Measurements from ENCODE around the gene PIM3. TPM values are rescaled to one million over a fixed set of nuclear protein-coding genes. Genes with fewer than 3 reads are reported as not detected.

Gene PIM3
- total and polyA plus RNA-seq, 10 of the 15 experiments (the other 5 are each of a cell fraction or from before 2014, with no cell fraction given), result 0.31 to 60.8 (median 12.4) TPM

DNA sequence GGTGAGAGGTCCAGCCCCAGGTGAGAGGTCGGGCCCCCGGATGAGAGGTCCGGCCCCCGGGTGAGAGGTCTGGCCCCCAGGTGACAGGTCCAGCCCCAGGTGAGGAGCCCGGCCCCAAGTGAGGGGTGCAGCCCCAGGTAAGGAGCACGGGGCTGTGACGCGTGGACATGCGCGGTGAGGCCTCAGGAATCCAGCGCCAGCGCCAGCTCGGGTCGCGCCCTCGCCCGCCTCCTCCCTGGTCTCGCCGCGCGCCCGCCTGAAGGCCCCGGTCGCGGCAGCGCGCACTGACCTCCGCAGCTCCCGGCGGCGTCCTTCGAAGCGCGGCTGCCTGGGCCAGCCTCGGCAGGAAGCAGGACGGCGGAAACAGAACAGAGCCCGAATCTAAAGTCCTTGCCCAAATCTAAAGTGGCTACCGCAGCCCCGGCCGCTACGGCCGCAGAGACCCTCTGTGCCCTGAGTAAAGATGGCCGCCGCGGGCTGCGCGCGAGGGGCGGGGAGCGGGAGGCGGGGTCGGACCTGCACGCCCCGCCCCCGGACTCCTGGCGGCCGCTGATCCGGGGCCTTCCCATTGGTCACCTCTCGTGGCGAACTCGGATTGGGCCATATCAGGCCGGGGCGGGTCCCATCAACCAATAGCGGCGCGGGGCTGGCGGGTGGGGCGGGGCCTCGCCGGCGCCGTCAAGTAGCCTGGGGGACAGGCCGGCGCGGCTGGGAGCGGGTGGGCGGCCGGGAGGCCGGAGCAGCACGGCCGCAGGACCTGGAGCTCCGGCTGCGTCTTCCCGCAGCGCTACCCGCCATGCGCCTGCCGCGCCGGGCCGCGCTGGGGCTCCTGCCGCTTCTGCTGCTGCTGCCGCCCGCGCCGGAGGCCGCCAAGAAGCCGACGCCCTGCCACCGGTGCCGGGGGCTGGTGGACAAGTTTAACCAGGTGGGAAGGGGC is 42.3 kb upstream of the PIM3 start, which contains the start of the genes ALG12 and CRELD2 (continued):
- TF ChIP-seq, protein P1, sequence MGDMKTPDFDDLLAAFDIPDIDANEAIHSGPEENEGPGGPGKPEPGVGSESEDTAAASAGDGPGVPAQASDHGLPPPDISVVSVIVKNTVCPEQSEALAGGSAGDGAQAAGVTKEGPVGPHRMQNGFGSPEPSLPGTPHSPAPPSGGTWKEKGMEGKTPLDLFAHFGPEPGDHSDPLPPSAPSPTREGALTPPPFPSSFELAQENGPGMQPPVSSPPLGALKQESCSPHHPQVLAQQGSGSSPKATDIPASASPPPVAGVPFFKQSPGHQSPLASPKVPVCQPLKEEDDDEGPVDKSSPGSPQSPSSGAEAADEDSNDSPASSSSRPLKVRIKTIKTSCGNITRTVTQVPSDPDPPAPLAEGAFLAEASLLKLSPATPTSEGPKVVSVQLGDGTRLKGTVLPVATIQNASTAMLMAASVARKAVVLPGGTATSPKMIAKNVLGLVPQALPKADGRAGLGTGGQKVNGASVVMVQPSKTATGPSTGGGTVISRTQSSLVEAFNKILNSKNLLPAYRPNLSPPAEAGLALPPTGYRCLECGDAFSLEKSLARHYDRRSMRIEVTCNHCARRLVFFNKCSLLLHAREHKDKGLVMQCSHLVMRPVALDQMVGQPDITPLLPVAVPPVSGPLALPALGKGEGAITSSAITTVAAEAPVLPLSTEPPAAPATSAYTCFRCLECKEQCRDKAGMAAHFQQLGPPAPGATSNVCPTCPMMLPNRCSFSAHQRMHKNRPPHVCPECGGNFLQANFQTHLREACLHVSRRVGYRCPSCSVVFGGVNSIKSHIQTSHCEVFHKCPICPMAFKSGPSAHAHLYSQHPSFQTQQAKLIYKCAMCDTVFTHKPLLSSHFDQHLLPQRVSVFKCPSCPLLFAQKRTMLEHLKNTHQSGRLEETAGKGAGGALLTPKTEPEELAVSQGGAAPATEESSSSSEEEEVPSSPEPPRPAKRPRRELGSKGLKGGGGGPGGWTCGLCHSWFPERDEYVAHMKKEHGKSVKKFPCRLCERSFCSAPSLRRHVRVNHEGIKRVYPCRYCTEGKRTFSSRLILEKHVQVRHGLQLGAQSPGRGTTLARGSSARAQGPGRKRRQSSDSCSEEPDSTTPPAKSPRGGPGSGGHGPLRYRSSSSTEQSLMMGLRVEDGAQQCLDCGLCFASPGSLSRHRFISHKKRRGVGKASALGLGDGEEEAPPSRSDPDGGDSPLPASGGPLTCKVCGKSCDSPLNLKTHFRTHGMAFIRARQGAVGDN (IDR thresholded peaks at IDR 0.05), result peak; percentile 46; the same call in 1 of the 2 replicates
- TF ChIP-seq, protein P2, sequence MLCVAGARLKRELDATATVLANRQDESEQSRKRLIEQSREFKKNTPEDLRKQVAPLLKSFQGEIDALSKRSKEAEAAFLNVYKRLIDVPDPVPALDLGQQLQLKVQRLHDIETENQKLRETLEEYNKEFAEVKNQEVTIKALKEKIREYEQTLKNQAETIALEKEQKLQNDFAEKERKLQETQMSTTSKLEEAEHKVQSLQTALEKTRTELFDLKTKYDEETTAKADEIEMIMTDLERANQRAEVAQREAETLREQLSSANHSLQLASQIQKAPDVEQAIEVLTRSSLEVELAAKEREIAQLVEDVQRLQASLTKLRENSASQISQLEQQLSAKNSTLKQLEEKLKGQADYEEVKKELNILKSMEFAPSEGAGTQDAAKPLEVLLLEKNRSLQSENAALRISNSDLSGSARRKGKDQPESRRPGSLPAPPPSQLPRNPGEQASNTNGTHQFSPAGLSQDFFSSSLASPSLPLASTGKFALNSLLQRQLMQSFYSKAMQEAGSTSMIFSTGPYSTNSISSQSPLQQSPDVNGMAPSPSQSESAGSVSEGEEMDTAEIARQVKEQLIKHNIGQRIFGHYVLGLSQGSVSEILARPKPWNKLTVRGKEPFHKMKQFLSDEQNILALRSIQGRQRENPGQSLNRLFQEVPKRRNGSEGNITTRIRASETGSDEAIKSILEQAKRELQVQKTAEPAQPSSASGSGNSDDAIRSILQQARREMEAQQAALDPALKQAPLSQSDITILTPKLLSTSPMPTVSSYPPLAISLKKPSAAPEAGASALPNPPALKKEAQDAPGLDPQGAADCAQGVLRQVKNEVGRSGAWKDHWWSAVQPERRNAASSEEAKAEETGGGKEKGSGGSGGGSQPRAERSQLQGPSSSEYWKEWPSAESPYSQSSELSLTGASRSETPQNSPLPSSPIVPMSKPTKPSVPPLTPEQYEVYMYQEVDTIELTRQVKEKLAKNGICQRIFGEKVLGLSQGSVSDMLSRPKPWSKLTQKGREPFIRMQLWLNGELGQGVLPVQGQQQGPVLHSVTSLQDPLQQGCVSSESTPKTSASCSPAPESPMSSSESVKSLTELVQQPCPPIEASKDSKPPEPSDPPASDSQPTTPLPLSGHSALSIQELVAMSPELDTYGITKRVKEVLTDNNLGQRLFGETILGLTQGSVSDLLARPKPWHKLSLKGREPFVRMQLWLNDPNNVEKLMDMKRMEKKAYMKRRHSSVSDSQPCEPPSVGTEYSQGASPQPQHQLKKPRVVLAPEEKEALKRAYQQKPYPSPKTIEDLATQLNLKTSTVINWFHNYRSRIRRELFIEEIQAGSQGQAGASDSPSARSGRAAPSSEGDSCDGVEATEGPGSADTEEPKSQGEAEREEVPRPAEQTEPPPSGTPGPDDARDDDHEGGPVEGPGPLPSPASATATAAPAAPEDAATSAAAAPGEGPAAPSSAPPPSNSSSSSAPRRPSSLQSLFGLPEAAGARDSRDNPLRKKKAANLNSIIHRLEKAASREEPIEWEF (IDR thresholded peaks at IDR 0.05; ENCODE audit: insufficient replicate concordance, low read depth, low read length), result no peak
- TF ChIP-seq, protein P3, sequence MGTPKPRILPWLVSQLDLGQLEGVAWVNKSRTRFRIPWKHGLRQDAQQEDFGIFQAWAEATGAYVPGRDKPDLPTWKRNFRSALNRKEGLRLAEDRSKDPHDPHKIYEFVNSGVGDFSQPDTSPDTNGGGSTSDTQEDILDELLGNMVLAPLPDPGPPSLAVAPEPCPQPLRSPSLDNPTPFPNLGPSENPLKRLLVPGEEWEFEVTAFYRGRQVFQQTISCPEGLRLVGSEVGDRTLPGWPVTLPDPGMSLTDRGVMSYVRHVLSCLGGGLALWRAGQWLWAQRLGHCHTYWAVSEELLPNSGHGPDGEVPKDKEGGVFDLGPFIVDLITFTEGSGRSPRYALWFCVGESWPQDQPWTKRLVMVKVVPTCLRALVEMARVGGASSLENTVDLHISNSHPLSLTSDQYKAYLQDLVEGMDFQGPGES (IDR thresholded peaks at IDR 0.05), result peak; percentile 67
- TF ChIP-seq, protein P4, sequence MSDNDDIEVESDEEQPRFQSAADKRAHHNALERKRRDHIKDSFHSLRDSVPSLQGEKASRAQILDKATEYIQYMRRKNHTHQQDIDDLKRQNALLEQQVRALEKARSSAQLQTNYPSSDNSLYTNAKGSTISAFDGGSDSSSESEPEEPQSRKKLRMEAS (IDR thresholded peaks at IDR 0.05; ENCODE audit: low read depth, low read length), result 0 out of 2 replicates have a peak, but pooled peaks have one; percentile 28
- TF ChIP-seq, protein P5, sequence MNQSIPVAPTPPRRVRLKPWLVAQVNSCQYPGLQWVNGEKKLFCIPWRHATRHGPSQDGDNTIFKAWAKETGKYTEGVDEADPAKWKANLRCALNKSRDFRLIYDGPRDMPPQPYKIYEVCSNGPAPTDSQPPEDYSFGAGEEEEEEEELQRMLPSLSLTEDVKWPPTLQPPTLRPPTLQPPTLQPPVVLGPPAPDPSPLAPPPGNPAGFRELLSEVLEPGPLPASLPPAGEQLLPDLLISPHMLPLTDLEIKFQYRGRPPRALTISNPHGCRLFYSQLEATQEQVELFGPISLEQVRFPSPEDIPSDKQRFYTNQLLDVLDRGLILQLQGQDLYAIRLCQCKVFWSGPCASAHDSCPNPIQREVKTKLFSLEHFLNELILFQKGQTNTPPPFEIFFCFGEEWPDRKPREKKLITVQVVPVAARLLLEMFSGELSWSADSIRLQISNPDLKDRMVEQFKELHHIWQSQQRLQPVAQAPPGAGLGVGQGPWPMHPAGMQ (IDR thresholded peaks at IDR 0.05; ENCODE audit: borderline replicate concordance), result no peak
- no peak for TF ChIP-seq CREM (IDR thresholded peaks at IDR 0.05; ENCODE audit: low read depth)
- peak; percentile 83 for TF ChIP-seq BACH1 (IDR thresholded peaks at IDR 0.05; ENCODE audit: borderline replicate concordance)
- peak; percentile 41; the same call in 1 of the 2 replicates for TF ChIP-seq MXI1 (IDR thresholded peaks at IDR 0.05; ENCODE audit: low read depth, low read length)
- no peak for TF ChIP-seq MTA2 (IDR thresholded peaks at IDR 0.05; ENCODE audit: low read depth)
- peak; percentile 59; the same call in 1 of the 2 replicates for TF ChIP-seq ZNF207 (IDR thresholded peaks at IDR 0.05; ENCODE audit: borderline replicate concordance)
- TF ChIP-seq, protein P6, sequence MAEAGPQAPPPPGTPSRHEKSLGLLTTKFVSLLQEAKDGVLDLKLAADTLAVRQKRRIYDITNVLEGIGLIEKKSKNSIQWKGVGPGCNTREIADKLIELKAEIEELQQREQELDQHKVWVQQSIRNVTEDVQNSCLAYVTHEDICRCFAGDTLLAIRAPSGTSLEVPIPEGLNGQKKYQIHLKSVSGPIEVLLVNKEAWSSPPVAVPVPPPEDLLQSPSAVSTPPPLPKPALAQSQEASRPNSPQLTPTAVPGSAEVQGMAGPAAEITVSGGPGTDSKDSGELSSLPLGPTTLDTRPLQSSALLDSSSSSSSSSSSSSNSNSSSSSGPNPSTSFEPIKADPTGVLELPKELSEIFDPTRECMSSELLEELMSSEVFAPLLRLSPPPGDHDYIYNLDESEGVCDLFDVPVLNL (IDR thresholded peaks at IDR 0.05; ENCODE audit: low read depth, low read length), result peak; percentile 25; the same call in 1 of the 2 replicates
- TF ChIP-seq RCOR1 (conservative IDR thresholded peaks at IDR 0.05; ENCODE audit: low read depth, low read length), result no peak
- TF ChIP-seq ATF7 (IDR thresholded peaks at IDR 0.05; ENCODE audit: low read depth), result no peak
- TF ChIP-seq SPI1 (IDR thresholded peaks at IDR 0.05; ENCODE audit: borderline replicate concordance, insufficient read depth, low read depth, low read length), result no peak
